Ovary (tissue), 9 donors: Measurements from ENCODE around the gene AGMAT. TPM values are rescaled to one million over a fixed set of nuclear protein-coding genes. Genes with fewer than 3 reads are reported as not detected.

Source experiments
- DNase-seq, 5 donors: peaks; one replicate each; pipeline ENCODE4 v3.0.0-alpha.2; 2019 to 2020
- H3K27ac ChIP-seq, 2 donors: fragments of 200-600 bp; one replicate each; pipeline versions ENCODE4 v1.5.1 to v1.8.0; 2019 to 2022
- H3K27me3 ChIP-seq: fragments of 200-600 bp; one replicate; pipeline ENCODE4 v1.8.0; 2022
- H3K36me3 ChIP-seq: fragments of 200-600 bp; sonication (generic); one replicate; pipeline ENCODE4 v1.5.1; 2019
- H3K4me1 ChIP-seq: one replicate; pipeline ENCODE4 v1.8.1; 2013; ENCODE audit warnings: mild to moderate bottlenecking, moderate library complexity; ENCODE audit not compliant: insufficient read depth
- H3K4me3 ChIP-seq: fragments of 200-600 bp; sonication (generic); one replicate; pipeline ENCODE4 v1.5.1; 2017
- H3K9me3 ChIP-seq, 2 donors: fragments of 200-600 bp in 1 of 2; sonication (generic) in 1 of 2; one replicate each; pipeline versions ENCODE4 v1.5.1 to v1.8.1; 2013 to 2019; ENCODE audit warnings: mild to moderate bottlenecking in 1 of 2, moderate library complexity in 1 of 2
- CTCF ChIP-seq, 3 donors: fragments of 450-650 bp in 2 of 3; fragments of 200-600 bp in 1 of 3; IDR thresholded peaks; one replicate each; pipeline versions ENCODE4 v1.5.1 to v1.8.0; 2016 to 2022; ENCODE audit warnings: antibody characterized with exemption in 3 of 3, mild to moderate bottlenecking in 1 of 3
- EP300 ChIP-seq: sonication (generic); formaldehyde crosslinking; IDR thresholded peaks from one replicate; pipeline ENCODE4 v1.6.1; 2017; ENCODE audit warnings: antibody characterized with exemption
- POLR2A ChIP-seq: fragments of 450-650 bp; IDR thresholded peaks from one replicate; pipeline ENCODE4 v1.6.1; 2017; ENCODE audit warnings: antibody characterized with exemption, mild to moderate bottlenecking, moderate library complexity
- WGBS, 3 donors: extraction: QIAGEN DNeasy Blood & Tissue Kit in 1 of 3; methylation state at CpG; one replicate each; pipeline versions ENCODE4 v1.1.5 to v1.1.7; 2013 to 2017; 5-methylcytosine and 5-hydroxymethylcytosine counted together
- intact Hi-C, 4 donors: fragments of 100-400 bp; cut with DNase I; formaldehyde crosslinking; loops; one replicate each; pipeline versions ENCODE4 v1.11.0 to v1.15.1; 2022 to 2023
- polyA plus RNA-seq, 2 donors: library from polyadenylated mRNA; stranded (reverse); fragments of 200-250 nt in 1 of 2; fragments of 350-450 nt in 1 of 2; fragmentation: Illumina TruSeq in 1 of 2; extraction: RNeasy Lipid Tissue Mini Kit (QIAGEN cat#74804) in 1 of 2; gene quantifications; one replicate each; pipeline ENCODE4 v1.2.3, GENCODE V29; 2013 to 2014
- total RNA-seq, 7 donors: library from RNA; depleted of rRNA in 2 of 7; stranded (reverse); fragments of >200 nt in 2 of 7; fragmentation: NEBNext Ultra II Directional in 3 of 7; extraction: Animal tissue kit (Norgen Biotek cat#: 25700) in 3 of 7; gene quantifications; one replicate each; pipeline versions ENCODE4 v1.1.0 to v1.2.4, GENCODE V29; 2016 to 2023
- donor health status: DM: no; HTN: no; CAD: no; lungs with moderate emphysema.
- donor health status: DM: no; HTN: no; CAD: no.
- donor health status: Bipolar disorder and iron deficiency.
- donor health status: DM: yes; HTN: yes; CAD: no.
- donor health status: DM: no; HTN: no; CAD: no.
- donor health status: DM: yes; HTN: yes; CAD: no.

Gene AGMAT
- total and polyA plus RNA-seq, 9 donors: 0.08 to 1.5 (median 0.30) TPM; not detected in 4

DNA sequence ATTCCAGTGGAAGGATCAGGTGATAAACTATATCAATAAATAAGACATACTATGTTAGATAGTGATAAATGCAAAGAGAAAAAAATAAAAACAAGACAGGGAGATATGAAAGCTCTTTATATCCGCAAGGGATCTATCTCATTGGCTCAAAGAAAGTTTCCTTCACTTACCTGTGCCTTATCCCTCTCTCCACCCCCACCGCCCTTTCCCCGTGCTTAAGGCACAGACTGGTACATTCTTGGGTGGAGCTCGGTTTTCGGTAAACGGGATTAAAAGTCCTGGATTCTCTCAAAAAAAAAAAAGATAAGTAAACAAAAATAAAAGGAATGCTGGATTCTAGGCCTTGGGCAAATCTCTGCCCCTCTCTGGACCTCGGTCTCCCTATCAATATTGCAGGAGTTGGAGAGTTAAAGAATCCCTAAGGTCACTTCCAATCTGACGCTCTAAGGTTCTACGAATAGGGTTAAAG lies 58.8 kb downstream of the AGMAT start:
- intact Hi-C loops: loop anchor here in 1 of 4 donors (5.0 kb wide), 1 partner anchor 156 kb away; the partner anchor contains the start of gene PLEKHM2
- TF ChIP-seq POLR2A (no peak), EP300 (no peak), CTCF (IDR thresholded peaks at IDR 0.05) (no peak)
- Histone ChIP-seq H3K4me3 (peak overlapping the region; percentile 51), H3K27ac (peak overlapping the region; percentile 85 to 97), H3K4me1 (peaks cover 4% of the 10 kb centered on the region), H3K9me3 (no peaks in the 10 kb centered on the region), H3K36me3 (no peaks in the 10 kb centered on the region), H3K27me3 (no peaks in the 10 kb centered on the region)
- DNase-seq: peak; percentile 45 to 63 (median 58)
- WGBS, 3 donors: 7 to 9% (median 8%) methylated on average over 9 of the region's 9 CpGs

DNA sequence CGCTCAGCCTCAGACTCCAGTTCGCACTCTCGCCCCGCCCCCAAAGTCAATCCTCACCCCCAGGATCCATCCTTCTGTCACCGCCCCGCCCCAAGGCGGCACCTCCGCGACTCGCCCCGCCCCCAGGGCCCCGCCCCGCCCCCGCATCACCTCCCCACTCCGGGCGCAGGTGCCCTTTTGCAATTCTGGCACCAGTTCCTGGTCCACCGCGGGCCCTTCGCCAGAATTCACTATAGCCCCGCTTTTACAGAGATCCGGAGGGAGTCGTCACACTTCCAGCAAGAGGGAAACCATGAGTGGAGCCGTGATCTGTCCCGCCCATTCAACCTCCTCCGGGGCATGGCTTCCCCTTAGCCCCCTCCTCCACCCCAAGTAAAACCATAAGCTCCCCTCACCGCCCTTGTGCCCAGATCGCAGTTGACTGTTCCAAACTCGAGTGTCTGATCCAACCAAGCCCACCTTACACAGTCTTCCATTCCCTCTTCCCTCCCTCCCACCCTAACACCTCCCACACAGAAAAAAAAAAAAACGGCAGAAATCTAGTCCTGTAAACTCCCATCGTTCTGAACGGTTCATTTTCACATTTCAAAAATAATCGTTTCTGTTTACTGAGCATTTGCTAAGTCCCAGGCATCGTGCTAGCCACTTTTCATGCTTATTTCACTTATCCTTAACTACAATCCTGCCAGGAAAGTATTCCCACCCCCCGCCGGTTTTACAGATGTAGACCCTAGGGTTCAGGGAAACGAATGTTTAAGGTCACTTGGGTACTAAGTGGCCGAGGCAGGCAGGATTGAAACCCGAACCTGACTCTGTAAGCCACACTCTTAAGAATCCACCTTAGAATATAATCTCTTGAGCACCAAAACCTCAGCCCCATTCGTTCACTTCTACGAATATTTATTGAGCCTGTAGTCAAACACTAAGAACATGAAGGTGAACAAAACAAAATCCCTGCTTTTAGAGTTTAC lies 59.5 kb downstream of the AGMAT start:
- 0 to 2% (median 1%) methylated on average over 31 to 40 of the region's 40 CpGs for WGBS, 3 donors
- Histone ChIP-seq H3K4me1 (peaks cover 4% of the 10 kb centered on the region), H3K9me3 (no peaks in the 10 kb centered on the region), H3K4me3 (peak overlapping the region; percentile 51), H3K27ac (peak overlapping the region; percentile 85 to 97), H3K36me3 (no peaks in the 10 kb centered on the region), H3K27me3 (no peaks in the 10 kb centered on the region)
- DNase-seq: peak; percentile 25 to 100 (median 48)
- intact Hi-C loops: loop anchor here in 1 of 4 donors (5.0 kb wide), 1 partner anchor 157 kb away; the partner anchor contains the start of gene PLEKHM2
- TF ChIP-seq CTCF (IDR thresholded peaks at IDR 0.05): no peak
- TF ChIP-seq EP300: no peak
- TF ChIP-seq POLR2A: peak; percentile 54

DNA sequence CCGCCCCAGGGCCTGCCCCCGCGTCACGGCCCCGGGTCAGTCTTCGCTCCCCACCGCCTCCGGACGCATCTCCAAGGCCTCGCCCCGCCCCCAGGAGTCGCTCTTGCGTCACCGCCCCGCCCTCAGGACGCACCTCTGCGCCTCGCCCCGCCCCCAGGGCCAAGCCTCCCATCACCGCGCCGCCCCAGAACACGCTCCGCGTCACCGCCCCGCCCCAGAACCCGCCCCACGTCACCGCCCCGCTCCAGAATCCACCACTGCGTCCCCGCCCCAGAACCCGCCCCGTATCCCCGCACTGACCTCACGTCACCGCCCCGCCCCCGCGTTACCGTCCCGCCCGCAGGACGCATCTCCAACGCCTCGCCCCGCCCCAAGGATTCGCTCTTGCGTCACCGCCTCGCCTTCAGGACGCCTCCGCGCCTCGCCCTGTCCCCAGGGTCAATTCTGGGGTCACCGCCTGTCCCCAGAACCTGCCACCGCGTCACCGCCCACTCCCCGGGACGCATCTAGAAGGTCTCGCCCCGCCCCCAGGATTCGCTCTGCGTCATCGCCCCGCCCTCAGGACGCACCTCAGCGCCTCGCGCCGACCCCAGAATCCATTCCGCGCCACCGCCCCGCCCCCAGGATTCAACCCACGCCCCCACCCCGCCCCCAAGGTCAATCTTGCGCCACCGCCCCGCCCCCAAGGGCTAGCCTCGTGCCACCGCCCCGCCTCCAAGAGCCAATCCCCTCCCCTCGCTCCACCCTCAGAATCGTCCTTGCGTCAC lies 60.4 kb downstream of the AGMAT start:
- peak; percentile 100 for DNase-seq
- no peaks in the 10 kb centered on the region for H3K27me3 ChIP-seq
- no peaks in the 10 kb centered on the region for H3K36me3 ChIP-seq
- no peaks in the 10 kb centered on the region for H3K9me3 ChIP-seq
- peak overlapping the region; percentile 97 for H3K27ac ChIP-seq
- intact Hi-C loops: loop anchor here in 1 of 4 donors (5.0 kb wide), 2 partner anchors 158 to 653 kb away; partner anchors contain the start of gene PLEKHM2
- WGBS, 3 donors: 1 to 3% (median 2%) methylated on average over 38 to 87 of the region's 88 CpGs
- no peak for TF ChIP-seq CTCF (IDR thresholded peaks at IDR 0.05)
- peak; percentile 88 for TF ChIP-seq EP300
- H3K4me3 ChIP-seq: peak overlapping the region; percentile 77
- H3K4me1 ChIP-seq: peaks cover 4% of the 10 kb centered on the region

DNA sequence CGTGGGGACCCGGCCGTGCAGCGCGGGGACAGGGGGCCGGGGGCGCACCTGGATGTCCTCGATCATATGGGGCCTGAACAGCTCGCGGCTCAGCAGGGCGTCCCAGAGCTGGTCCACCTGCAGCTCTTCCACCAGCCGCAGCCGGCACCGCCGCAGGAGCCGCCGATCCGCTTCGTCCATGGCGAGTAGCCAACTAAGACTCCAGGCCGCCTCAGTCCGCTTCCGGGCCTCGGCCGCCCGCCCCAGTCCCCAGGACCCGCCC lies 60.9 kb downstream of the AGMAT start, which contains the start of gene CASP9:
CASP9 (minus strand) TSS at position 195 of the 262 bp plus-strand sequence; CDS start at position 180, 15 bp downstream.
- peak within 1 kb of the TSS; percentile 77 for H3K4me3 ChIP-seq
- no peaks in the 10 kb centered on the region for H3K36me3 ChIP-seq
- H3K4me1 ChIP-seq: peaks cover 4% of the 10 kb centered on the region
- H3K27ac ChIP-seq: peak within 1 kb of the TSS; percentile 97
- no peaks in the 10 kb centered on the region for H3K27me3 ChIP-seq
- intact Hi-C loops: loop anchor here in 1 of 4 donors (5.0 kb wide), 1 partner anchor 653 kb away; no protein-coding TSS in a partner anchor
- H3K9me3 ChIP-seq: no peaks in the 10 kb centered on the region
- 0 to 5% (median 1%) methylated on average over 4 to 27 of the region's 27 CpGs for WGBS, 3 donors
- DNase-seq: no peak
- TF ChIP-seq CTCF (IDR thresholded peaks at IDR 0.05) (no peak), EP300 (no peak), POLR2A (peak; percentile 20)
